Neural progenitor cell (in vitro differentiated cells): ENCODE data around the gene CASTOR2. TPM values are rescaled to one million over a fixed set of nuclear protein-coding genes. Genes with fewer than 3 reads are reported as not detected.
"Not testable (repeated sequence)": the region's sequence is repeated elsewhere in the genome, so short reads cannot be mapped to it uniquely, and the experiment has no call there.

Experiments
- DNase-seq: peaks from one replicate; pipeline ENCODE4 v3.0.0-alpha.2; 2016; ENCODE audit warnings: low spot score
- H2AFZ ChIP-seq: fragments of 200-600 bp; sonication (generic); replicated peaks from 2 replicates; pipeline ENCODE4 v1.6.1; 2016; ENCODE audit warnings: antibody characterized with exemption
- H3F3A ChIP-seq: fragments of 200-600 bp; sonication (generic); 2 replicates; pipeline ENCODE4 v1.6.1; 2016; ENCODE audit warnings: antibody characterized with exemption, low read depth
- H3K27ac ChIP-seq: fragments of 200-600 bp; sonication (generic); 2 replicates; pipeline ENCODE4 v1.5.1; 2016; ENCODE audit warnings: mild to moderate bottlenecking
- H3K27me3 ChIP-seq: fragments of 200-600 bp; sonication (generic); 2 replicates; pipeline ENCODE4 v1.6.1; 2016; ENCODE audit warnings: mild to moderate bottlenecking, moderate library complexity
- H3K36me3 ChIP-seq: fragments of 200-600 bp; sonication (generic); 2 replicates; pipeline ENCODE4 v1.5.1; 2016
- H3K4me1 ChIP-seq: fragments of 200-600 bp; sonication (generic); 2 replicates; pipeline ENCODE4 v1.6.1; 2016; ENCODE audit warnings: mixed run types
- H3K4me2 ChIP-seq: fragments of 200-600 bp; sonication (generic); 2 replicates; pipeline ENCODE4 v1.6.1; 2016
- H3K4me3 ChIP-seq: fragments of 200-600 bp; sonication (generic); 2 replicates; pipeline ENCODE4 v1.5.1; 2016
- H3K79me2 ChIP-seq: fragments of 200-600 bp; sonication (generic); 2 replicates; pipeline ENCODE4 v1.6.1; 2016; ENCODE audit warnings: low read depth
- H3K9ac ChIP-seq: fragments of 200-600 bp; sonication (generic); 2 replicates; pipeline ENCODE4 v1.6.1; 2016
- H3K9me3 ChIP-seq: fragments of 200-600 bp; sonication (generic); 2 replicates; pipeline ENCODE4 v1.5.1; 2016; ENCODE audit warnings: low read depth
- H4K20me1 ChIP-seq: fragments of 200-600 bp; sonication (generic); 2 replicates; pipeline ENCODE4 v1.6.1; 2016; ENCODE audit warnings: low read depth
- H3K27ac Mint-ChIP-seq: 3 replicates; pipeline ENCODE4 v1.8.0; 2021; ENCODE audit warnings: mixed read lengths
- H3K27me3 Mint-ChIP-seq: 2 replicates; pipeline ENCODE4 v1.8.0; 2022; ENCODE audit warnings: low read depth, mild to moderate bottlenecking, inconsistent platforms, moderate library complexity, mixed read lengths; ENCODE audit not compliant: insufficient read depth
- H3K36me3 Mint-ChIP-seq: 3 replicates; pipeline ENCODE4 v1.8.0; 2021; ENCODE audit warnings: mixed read lengths
- H3K4me1 Mint-ChIP-seq: 3 replicates; pipeline ENCODE4 v1.8.0; 2021; ENCODE audit warnings: mixed read lengths
- H3K4me3 Mint-ChIP-seq: 3 replicates; pipeline ENCODE4 v1.8.0; 2021; ENCODE audit warnings: mild to moderate bottlenecking, moderate library complexity, mixed read lengths
- H3K9me3 Mint-ChIP-seq: 3 replicates; pipeline ENCODE4 v1.8.0; 2020; ENCODE audit warnings: mixed read lengths
- total RNA-seq: library from RNA; depleted of rRNA; stranded (reverse); fragments of >200 nt; gene quantifications from 2 replicates; pipeline ENCODE4 v1.2.3, GENCODE V29; 2015; ENCODE audit warnings: low replicate concordance

CASTOR2 gene
- total RNA-seq, 1 donor from 2014 or later: 11.7 TPM

- H3K9me3 Mint-ChIP-seq: not testable (repeated sequence)
Observed at GRCh38 chr7:74947741-74948140, 16.8 kb upstream of the CASTOR2 start.

GRCh38 chr7:74953774-74954173, 10.7 kb upstream of the CASTOR2 start:
- H3K36me3 Mint-ChIP-seq, H3K4me1 Mint-ChIP-seq, H3K36me3 ChIP-seq, H3K79me2 ChIP-seq, H3K4me2 ChIP-seq, H3K27ac Mint-ChIP-seq, H2AFZ ChIP-seq, H3K27me3 Mint-ChIP-seq, H3K4me1 ChIP-seq, H3K27me3 ChIP-seq, H4K20me1 ChIP-seq, H3F3A ChIP-seq, H3K9me3 ChIP-seq, H3K9me3 Mint-ChIP-seq, DNase-seq, H3K27ac ChIP-seq, H3K9ac ChIP-seq, H3K4me3 Mint-ChIP-seq, H3K4me3 ChIP-seq: not testable (repeated sequence)

More at GRCh38 chr7:74947741-74948140, 16.8 kb upstream of the CASTOR2 start:
- not testable (repeated sequence) for H3F3A ChIP-seq, H3K4me3 ChIP-seq, H2AFZ ChIP-seq, H3K27me3 ChIP-seq, H3K27ac Mint-ChIP-seq, H4K20me1 ChIP-seq, H3K27ac ChIP-seq, DNase-seq, H3K79me2 ChIP-seq, H3K4me3 Mint-ChIP-seq, H3K36me3 ChIP-seq, H3K4me2 ChIP-seq, H3K4me1 ChIP-seq, H3K9ac ChIP-seq, H3K4me1 Mint-ChIP-seq, H3K27me3 Mint-ChIP-seq, H3K36me3 Mint-ChIP-seq, H3K9me3 ChIP-seq

GRCh38 chr7:74958328-74958727, 6.2 kb upstream of the CASTOR2 start:
- not testable (repeated sequence) for H3K27me3 Mint-ChIP-seq, H3K36me3 Mint-ChIP-seq, H3K27ac Mint-ChIP-seq, H3K4me1 ChIP-seq, H3K79me2 ChIP-seq, H3K27ac ChIP-seq, H2AFZ ChIP-seq, H3K4me3 Mint-ChIP-seq, H4K20me1 ChIP-seq, H3K4me3 ChIP-seq, H3K9ac ChIP-seq, H3K27me3 ChIP-seq, H3K36me3 ChIP-seq, H3K9me3 ChIP-seq, H3K4me2 ChIP-seq, H3K9me3 Mint-ChIP-seq, DNase-seq, H3F3A ChIP-seq, H3K4me1 Mint-ChIP-seq

- not testable (repeated sequence) for H3K4me1 Mint-ChIP-seq, H3K9me3 ChIP-seq, H3K4me1 ChIP-seq, H2AFZ ChIP-seq, H3K27ac Mint-ChIP-seq, H3K36me3 Mint-ChIP-seq, DNase-seq, H3K27ac ChIP-seq, H3K9me3 Mint-ChIP-seq, H3K27me3 Mint-ChIP-seq, H3F3A ChIP-seq, H3K79me2 ChIP-seq, H3K27me3 ChIP-seq, H3K9ac ChIP-seq, H3K36me3 ChIP-seq, H4K20me1 ChIP-seq
- H3K4me2 ChIP-seq: peak overlapping the region; percentile 68
- peak overlapping the region; percentile 42 for H3K4me3 ChIP-seq
- H3K4me3 Mint-ChIP-seq: peak overlapping the region; percentile 69
Observed at GRCh38 chr7:74963704-74964510, 598 bp upstream of the CASTOR2 start.

GRCh38 chr7:74966208-74966854, 1.8 kb downstream of the CASTOR2 start:
- H3K4me1 Mint-ChIP-seq, H3K27ac Mint-ChIP-seq: not testable (repeated sequence)

GRCh38 chr7:74966909-74967308, 2.4 kb downstream of the CASTOR2 start:
- H3K9me3 Mint-ChIP-seq, H3K4me3 Mint-ChIP-seq, H2AFZ ChIP-seq, H3K27me3 ChIP-seq, H3F3A ChIP-seq, H3K4me1 ChIP-seq, H4K20me1 ChIP-seq, H3K9ac ChIP-seq, H3K4me2 ChIP-seq, H3K27ac ChIP-seq, H3K9me3 ChIP-seq, DNase-seq, H3K36me3 Mint-ChIP-seq, H3K79me2 ChIP-seq, H3K4me1 Mint-ChIP-seq, H3K27me3 Mint-ChIP-seq, H3K36me3 ChIP-seq, H3K27ac Mint-ChIP-seq, H3K4me3 ChIP-seq: not testable (repeated sequence)

More at GRCh38 chr7:74966208-74966854, 1.8 kb downstream of the CASTOR2 start:
- not testable (repeated sequence) for H3K9ac ChIP-seq, H3K27me3 Mint-ChIP-seq, H3K9me3 Mint-ChIP-seq, DNase-seq, H3K4me3 Mint-ChIP-seq, H3K79me2 ChIP-seq, H3K36me3 ChIP-seq, H3K27me3 ChIP-seq, H3F3A ChIP-seq, H2AFZ ChIP-seq, H4K20me1 ChIP-seq, H3K27ac ChIP-seq, H3K9me3 ChIP-seq, H3K4me3 ChIP-seq, H3K36me3 Mint-ChIP-seq, H3K4me1 ChIP-seq, H3K4me2 ChIP-seq

GRCh38 chr7:74971431-74971830, 6.9 kb downstream of the CASTOR2 start:
- H3K27ac Mint-ChIP-seq, H3K4me3 Mint-ChIP-seq: not testable (repeated sequence)

GRCh38 chr7:74972377-74972776, 7.9 kb downstream of the CASTOR2 start:
- not testable (repeated sequence) for H3K4me3 ChIP-seq, H3K4me3 Mint-ChIP-seq, H3K9me3 Mint-ChIP-seq, H3K4me2 ChIP-seq, H3K79me2 ChIP-seq, H3K27me3 ChIP-seq, H3K27me3 Mint-ChIP-seq, H3K27ac Mint-ChIP-seq, H3K9me3 ChIP-seq, H3K36me3 ChIP-seq, H4K20me1 ChIP-seq, H2AFZ ChIP-seq, DNase-seq, H3F3A ChIP-seq, H3K36me3 Mint-ChIP-seq, H3K4me1 ChIP-seq, H3K27ac ChIP-seq, H3K9ac ChIP-seq, H3K4me1 Mint-ChIP-seq

More at GRCh38 chr7:74971431-74971830, 6.9 kb downstream of the CASTOR2 start:
- H3K27ac ChIP-seq, H3F3A ChIP-seq, H3K9me3 Mint-ChIP-seq, H3K27me3 Mint-ChIP-seq, H4K20me1 ChIP-seq, H3K4me2 ChIP-seq, H3K4me1 ChIP-seq, H2AFZ ChIP-seq, H3K36me3 ChIP-seq, H3K4me1 Mint-ChIP-seq, H3K79me2 ChIP-seq, H3K27me3 ChIP-seq, H3K4me3 ChIP-seq, H3K36me3 Mint-ChIP-seq, DNase-seq, H3K9me3 ChIP-seq, H3K9ac ChIP-seq: not testable (repeated sequence)
